Muscle of back (tissue), 11 donors: ENCODE measurements around the gene FKBP1A. TPM values are rescaled to one million over a fixed set of nuclear protein-coding genes. Genes with fewer than 3 reads are reported as not detected.
"Not testable (repeated sequence)": the region's sequence is repeated elsewhere in the genome, so short reads cannot be mapped to it uniquely, and the experiment has no call there.

Experiments
- DNase-seq, 3 donors: peaks; one replicate each; pipeline versions ENCODE4 v3.0.0 to v3.0.0-alpha.2; 2013
- polyA plus RNA-seq, 10 donors: library from polyadenylated mRNA; unstranded; fragments of 120-200 nt; gene quantifications; one replicate each; pipeline ENCODE4 v1.2.1, GENCODE V29; 2013; ENCODE audit not compliant: insufficient read length in 10 of 10

The FKBP1A gene
- polyA plus RNA-seq, 10 donors, result 250 to 317 (median 277) TPM

- no peak for DNase-seq
Measured at GRCh38 chr20:1368448-1369199, 24.2 kb downstream of the FKBP1A start.

- no peak for DNase-seq
Measured at GRCh38 chr20:1367479-1367878, 25.4 kb downstream of the FKBP1A start.

- no peak for DNase-seq
Measured at GRCh38 chr20:1364106-1364505, 28.7 kb downstream of the FKBP1A start.

GRCh38 chr20:1363522-1363921, 29.3 kb downstream of the FKBP1A start:
- no peak for DNase-seq

- DNase-seq, result no peak
Measured at GRCh38 chr20:1362484-1362883, 30.4 kb downstream of the FKBP1A start.

- no peak for DNase-seq
Measured at GRCh38 chr20:1360094-1360846, 32.6 kb downstream of the FKBP1A start.

- DNase-seq, result no peak
Measured at GRCh38 chr20:1357921-1358671, 34.8 kb downstream of the FKBP1A start.

- DNase-seq, result no peak
Measured at GRCh38 chr20:1353956-1354355, 38.9 kb downstream of the FKBP1A start.

- DNase-seq, result no peak
Measured at GRCh38 chr20:1346315-1346969, 46.4 kb downstream of the FKBP1A start.

- DNase-seq, result no peak
Measured at GRCh38 chr20:1345756-1346093, 47.1 kb downstream of the FKBP1A start.

GRCh38 chr20:1345030-1345755, 47.7 kb downstream of the FKBP1A start:
- no peak for DNase-seq

- not testable (repeated sequence) for DNase-seq
Measured at GRCh38 chr20:1343446-1344124, 49.3 kb downstream of the FKBP1A start.

- DNase-seq, result no peak
Measured at GRCh38 chr20:1341561-1342265, 51.1 kb downstream of the FKBP1A start.

- DNase-seq, result no peak
Measured at GRCh38 chr20:1338801-1339200, 54.1 kb downstream of the FKBP1A start.

GRCh38 chr20:1338096-1338495, 54.8 kb downstream of the FKBP1A start:
- DNase-seq, result no peak

GRCh38 chr20:1337441-1337840, 55.4 kb downstream of the FKBP1A start:
- no peak for DNase-seq

GRCh38 chr20:1336699-1337367, 56.0 kb downstream of the FKBP1A start:
- DNase-seq, result peak in 1 of 3 donors; percentile 38

- no peak for DNase-seq
Measured at GRCh38 chr20:1335961-1336698, 56.7 kb downstream of the FKBP1A start.

- no peak for DNase-seq
Measured at GRCh38 chr20:1334761-1335160, 58.1 kb downstream of the FKBP1A start.
